Activated CD8-positive, alpha-beta T cell treated with anti-CD3 and anti-CD28 coated beads for 36 hours (primary cell): Measurements from ENCODE around the gene IFITM10. TPM values are rescaled to one million over a fixed set of nuclear protein-coding genes. Genes with fewer than 3 reads are reported as not detected.

ENCODE experiments used
- ATAC-seq: fragments of 200-7000 bp; cut with Tn5 transposase; one replicate; pipeline ENCODE4 v1.10.0; 2021; ENCODE audit warnings: mild to moderate bottlenecking, moderate library complexity
- CTCF ChIA-PET: fragments of 350-600 bp; sonication (Branson Sonifier 250); formaldehyde crosslinking; loops from one replicate; lab custom pipeline; 2021; ENCODE audit warnings: antibody characterized with exemption; lab: Charles Lee
- POLR2A ChIA-PET: fragments of 350-600 bp; sonication (Branson Sonifier 250); formaldehyde crosslinking; loops from one replicate; lab custom pipeline; 2021; ENCODE audit warnings: antibody characterized with exemption; lab: Charles Lee
- DNase-seq: peaks from one replicate; pipeline ENCODE4 v3.0.0-alpha.2; 2020
- H3K27ac Mint-ChIP-seq: one replicate; pipeline ENCODE4 v1.8.0; 2021; ENCODE audit warnings: mild to moderate bottlenecking, mixed read lengths
- H3K27me3 Mint-ChIP-seq: one replicate; pipeline ENCODE4 v1.8.0; 2021; ENCODE audit warnings: mixed read lengths
- H3K36me3 Mint-ChIP-seq: one replicate; pipeline ENCODE4 v1.8.0; 2021; ENCODE audit warnings: low read depth, mixed read lengths
- H3K4me1 Mint-ChIP-seq: one replicate; pipeline ENCODE4 v1.8.0; 2021; ENCODE audit warnings: low read depth, mixed read lengths
- H3K4me3 Mint-ChIP-seq: one replicate; pipeline ENCODE4 v1.8.0; 2021; ENCODE audit warnings: mild to moderate bottlenecking, moderate library complexity, mixed read lengths
- H3K9me3 Mint-ChIP-seq: one replicate; pipeline ENCODE4 v1.8.0; 2021; ENCODE audit warnings: mixed read lengths
- intact Hi-C: fragments of 100-400 bp; cut with micrococcal nuclease; formaldehyde crosslinking; loops from one replicate; pipeline ENCODE4 v1.10.0; 2022
- total RNA-seq, 2 experiments: library from RNA; stranded (reverse); gene quantifications; one replicate each; pipeline ENCODE4 v1.2.3, GENCODE V29; 2021
- TF ChIP-seq, protein P1 (sequence below): fragments of 200-600 bp; IDR thresholded peaks from one replicate; pipeline ENCODE4 v1.8.0; 2022; ENCODE audit warnings: antibody characterized with exemption, mild to moderate bottlenecking

IFITM10 gene
- total RNA-seq, 2 experiments from 2014 or later, result 0.07 to 0.31 TPM

DNA sequence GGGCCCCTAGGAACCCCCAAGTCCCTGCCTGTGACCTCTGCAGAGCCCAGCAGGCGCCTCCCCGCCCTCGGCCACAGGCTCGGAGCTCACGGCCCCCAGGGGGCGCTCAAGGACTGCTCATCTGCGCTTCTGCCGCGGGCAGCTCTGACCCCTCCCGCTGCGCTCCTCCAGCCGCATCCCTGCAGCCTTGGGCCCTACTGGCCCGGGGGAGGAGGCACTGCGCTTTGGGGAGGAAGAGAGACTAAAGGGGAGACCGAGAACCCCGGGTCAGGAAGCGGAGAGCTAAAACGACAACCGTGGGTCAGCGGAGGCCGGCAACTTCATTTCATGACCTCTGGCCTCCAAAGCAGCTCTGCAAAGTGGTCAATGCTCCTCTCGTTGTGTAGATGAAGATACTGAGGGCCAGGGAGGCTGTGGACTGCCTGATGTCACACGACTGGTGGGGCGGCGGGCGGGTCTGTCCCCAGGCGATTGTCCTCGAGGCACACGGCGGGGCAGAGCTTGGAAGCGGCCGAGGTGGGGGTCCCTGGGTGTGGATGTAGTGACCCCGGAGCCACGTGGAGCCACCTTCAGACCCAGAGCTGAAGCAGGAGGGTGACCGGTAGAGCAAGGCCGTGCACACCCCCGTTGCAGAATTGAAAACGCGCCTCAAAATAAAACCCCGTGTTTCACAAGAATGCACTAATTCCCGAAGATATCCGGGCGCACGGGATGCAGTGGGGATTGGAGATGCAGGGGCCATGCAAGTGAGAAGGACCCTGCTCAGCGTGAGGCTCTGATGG, 56.1 kb downstream of the IFITM10 start:
- ATAC-seq, result peak; percentile 91
- Mint-ChIP-seq H3K27me3 (peaks cover 14% of the 10 kb centered on the region), H3K4me3 (no peak overlapping the region), H3K9me3 (no peaks in the 10 kb centered on the region), H3K27ac (no peak overlapping the region), H3K4me1 (peaks cover 5% of the 10 kb centered on the region), H3K36me3 (no peaks in the 10 kb centered on the region)
- POLR2A ChIA-PET, result interaction anchor here (0.7 to 1.3 kb wide), 3 partner anchors 81 to 145 kb away, joined by 3 to 7 read pairs (median 3); partner anchors contain the start of gene TNNI2
- peak; percentile 85 for DNase-seq
- CTCF ChIA-PET, result interaction anchor here (0.6 to 5.6 kb wide), 69 partner anchors 8 to 462 kb away, joined by 3 to 336 read pairs (median 5); partner anchors contain the start of genes IFITM10, SYT8 and TNNI2
- TF ChIP-seq, protein P1, sequence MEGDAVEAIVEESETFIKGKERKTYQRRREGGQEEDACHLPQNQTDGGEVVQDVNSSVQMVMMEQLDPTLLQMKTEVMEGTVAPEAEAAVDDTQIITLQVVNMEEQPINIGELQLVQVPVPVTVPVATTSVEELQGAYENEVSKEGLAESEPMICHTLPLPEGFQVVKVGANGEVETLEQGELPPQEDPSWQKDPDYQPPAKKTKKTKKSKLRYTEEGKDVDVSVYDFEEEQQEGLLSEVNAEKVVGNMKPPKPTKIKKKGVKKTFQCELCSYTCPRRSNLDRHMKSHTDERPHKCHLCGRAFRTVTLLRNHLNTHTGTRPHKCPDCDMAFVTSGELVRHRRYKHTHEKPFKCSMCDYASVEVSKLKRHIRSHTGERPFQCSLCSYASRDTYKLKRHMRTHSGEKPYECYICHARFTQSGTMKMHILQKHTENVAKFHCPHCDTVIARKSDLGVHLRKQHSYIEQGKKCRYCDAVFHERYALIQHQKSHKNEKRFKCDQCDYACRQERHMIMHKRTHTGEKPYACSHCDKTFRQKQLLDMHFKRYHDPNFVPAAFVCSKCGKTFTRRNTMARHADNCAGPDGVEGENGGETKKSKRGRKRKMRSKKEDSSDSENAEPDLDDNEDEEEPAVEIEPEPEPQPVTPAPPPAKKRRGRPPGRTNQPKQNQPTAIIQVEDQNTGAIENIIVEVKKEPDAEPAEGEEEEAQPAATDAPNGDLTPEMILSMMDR, result peak; percentile 76
- intact Hi-C loops, result loop anchor here (2.0 kb wide), 1 partner anchor 139 kb away; no protein-coding TSS in a partner anchor

GRCh38 chr11:1693327-1694063, 56.9 kb downstream of the IFITM10 start:
- ChIA-PET POLR2A (interaction anchor here (0.6 to 1.3 kb wide), 3 partner anchors 139 to 1090 kb away, joined by 3 to 7 read pairs (median 3); partner anchors contain the start of gene TNNI2), CTCF (interaction anchor here (0.6 to 5.6 kb wide), 64 partner anchors 8 to 463 kb away, joined by 3 to 336 read pairs (median 6); partner anchors contain the start of genes IFITM10, SYT8 and TNNI2)
- DNase-seq (peak; percentile 68), ATAC-seq (peak; percentile 28)
- H3K27ac Mint-ChIP-seq, result no peak overlapping the region
- intact Hi-C loops, result loop anchor here (2.0 kb wide), 1 partner anchor 139 kb away; no protein-coding TSS in a partner anchor
- TF ChIP-seq, protein P1, result peak; percentile 90
- H3K9me3 Mint-ChIP-seq, result no peaks in the 10 kb centered on the region
- H3K36me3 Mint-ChIP-seq, result no peaks in the 10 kb centered on the region
- peaks cover 5% of the 10 kb centered on the region for H3K4me1 Mint-ChIP-seq
- H3K4me3 Mint-ChIP-seq, result peak overlapping the region; percentile 47
- H3K27me3 Mint-ChIP-seq, result peaks cover 15% of the 10 kb centered on the region

GRCh38 chr11:1692708-1693326, 57.6 kb downstream of the IFITM10 start:
- Mint-ChIP-seq H3K27ac (no peak overlapping the region), H3K9me3 (no peaks in the 10 kb centered on the region), H3K4me1 (peaks cover 5% of the 10 kb centered on the region), H3K4me3 (no peak overlapping the region), H3K27me3 (peaks cover 15% of the 10 kb centered on the region), H3K36me3 (no peaks in the 10 kb centered on the region)
- intact Hi-C loops, result no loop called here
- ChIA-PET CTCF (interaction anchor here (0.6 to 5.6 kb wide), 28 partner anchors 9 to 458 kb away, joined by 3 to 336 read pairs (median 12); partner anchors contain the start of gene SYT8), POLR2A (interaction anchor here (0.6 to 1.1 kb wide), 2 partner anchors 141 to 1090 kb away, joined by 3 read pairs; no protein-coding TSS in a partner anchor)
- ATAC-seq, result no peak
- TF ChIP-seq, protein P1, result no peak
- no peak for DNase-seq

- DNase-seq (no peak), ATAC-seq (no peak)
- H3K27me3 Mint-ChIP-seq, result peaks cover 15% of the 10 kb centered on the region
- H3K4me3 Mint-ChIP-seq, result no peak overlapping the region
- ChIA-PET CTCF (interaction anchor here (1.0 to 5.6 kb wide), 17 partner anchors 10 to 459 kb away, joined by 3 to 336 read pairs (median 24); partner anchors contain the start of gene SYT8), POLR2A (interaction anchor here (1.1 kb wide), 1 partner anchor 141 kb away, joined by 3 read pairs; no protein-coding TSS in a partner anchor)
- intact Hi-C loops, result no loop called here
- TF ChIP-seq, protein P1, result no peak
- H3K36me3 Mint-ChIP-seq, result no peaks in the 10 kb centered on the region
- H3K4me1 Mint-ChIP-seq, result peaks cover 5% of the 10 kb centered on the region
- H3K9me3 Mint-ChIP-seq, result no peaks in the 10 kb centered on the region
- H3K27ac Mint-ChIP-seq, result no peak overlapping the region
These were observed 58.3 kb downstream of the IFITM10 start for GRCh38 chr11:1691878-1692707.
